Kidney epithelial cell (primary cell): ENCODE data around the gene FOXO6. TPM values are rescaled to one million over a fixed set of nuclear protein-coding genes. Genes with fewer than 3 reads are reported as not detected.

Source experiments
- DNase-seq: peaks from one replicate; pipeline ENCODE4 v3.0.0-alpha.2; 2010; ENCODE audit warnings: low read depth
- H3K27me3 ChIP-seq: 2 replicates; pipeline ENCODE4 v1.6.0; 2011; ENCODE audit warnings: low read length; ENCODE audit not compliant: control insufficient read depth, insufficient read depth
- H3K36me3 ChIP-seq: 2 replicates; pipeline ENCODE4 v1.5.1; 2011; ENCODE audit warnings: low read length; ENCODE audit not compliant: control insufficient read depth, insufficient read depth
- H3K4me3 ChIP-seq: 2 replicates; pipeline ENCODE4 v1.5.1; 2011; ENCODE audit warnings: low read depth, mild to moderate bottlenecking, control low read depth, low read length
- total RNA-seq: library from RNA; depleted of rRNA; stranded (reverse); fragments of >200 nt; gene quantifications from 2 replicates; pipeline ENCODE4 v1.2.3, GENCODE V29; 2015
- TF ChIP-seq, protein P1 (sequence below): IDR thresholded peaks from 2 replicates; pipeline ENCODE4 v1.5.1; 2011; ENCODE audit warnings: mild to moderate bottlenecking, moderate library complexity, low read length, control low read depth, inconsistent platforms; ENCODE audit not compliant: insufficient read depth, poor library complexity, severe bottlenecking

FOXO6 gene
- total RNA-seq, 1 donor from 2014 or later: 0.67 TPM

DNA sequence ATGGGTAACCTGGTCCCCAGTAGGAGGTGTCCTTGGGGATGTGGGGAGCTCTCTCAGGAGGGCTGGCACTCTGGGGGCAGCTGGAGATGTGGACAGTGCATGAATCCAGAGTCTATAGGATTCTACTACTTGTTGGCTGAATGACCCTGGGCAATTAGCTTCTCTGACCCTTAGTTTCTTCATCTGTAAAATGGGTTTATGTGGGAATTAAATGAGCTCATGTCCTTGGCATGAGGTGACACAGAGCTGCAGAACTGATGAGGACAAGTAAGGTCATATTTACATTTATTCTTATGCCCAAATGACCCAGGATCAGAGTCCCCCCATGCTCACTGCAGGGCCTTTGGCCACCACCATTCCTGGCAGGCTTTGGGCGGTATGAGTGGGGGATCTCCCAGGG, 29.3 kb downstream of the FOXO6 start:
- Histone ChIP-seq H3K27me3 (peaks cover 44% of the 10 kb centered on the region), H3K36me3 (no peaks in the 10 kb centered on the region), H3K4me3 (no peak overlapping the region)
- no peak for DNase-seq
- TF ChIP-seq, protein P1, sequence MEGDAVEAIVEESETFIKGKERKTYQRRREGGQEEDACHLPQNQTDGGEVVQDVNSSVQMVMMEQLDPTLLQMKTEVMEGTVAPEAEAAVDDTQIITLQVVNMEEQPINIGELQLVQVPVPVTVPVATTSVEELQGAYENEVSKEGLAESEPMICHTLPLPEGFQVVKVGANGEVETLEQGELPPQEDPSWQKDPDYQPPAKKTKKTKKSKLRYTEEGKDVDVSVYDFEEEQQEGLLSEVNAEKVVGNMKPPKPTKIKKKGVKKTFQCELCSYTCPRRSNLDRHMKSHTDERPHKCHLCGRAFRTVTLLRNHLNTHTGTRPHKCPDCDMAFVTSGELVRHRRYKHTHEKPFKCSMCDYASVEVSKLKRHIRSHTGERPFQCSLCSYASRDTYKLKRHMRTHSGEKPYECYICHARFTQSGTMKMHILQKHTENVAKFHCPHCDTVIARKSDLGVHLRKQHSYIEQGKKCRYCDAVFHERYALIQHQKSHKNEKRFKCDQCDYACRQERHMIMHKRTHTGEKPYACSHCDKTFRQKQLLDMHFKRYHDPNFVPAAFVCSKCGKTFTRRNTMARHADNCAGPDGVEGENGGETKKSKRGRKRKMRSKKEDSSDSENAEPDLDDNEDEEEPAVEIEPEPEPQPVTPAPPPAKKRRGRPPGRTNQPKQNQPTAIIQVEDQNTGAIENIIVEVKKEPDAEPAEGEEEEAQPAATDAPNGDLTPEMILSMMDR: no peak

DNA sequence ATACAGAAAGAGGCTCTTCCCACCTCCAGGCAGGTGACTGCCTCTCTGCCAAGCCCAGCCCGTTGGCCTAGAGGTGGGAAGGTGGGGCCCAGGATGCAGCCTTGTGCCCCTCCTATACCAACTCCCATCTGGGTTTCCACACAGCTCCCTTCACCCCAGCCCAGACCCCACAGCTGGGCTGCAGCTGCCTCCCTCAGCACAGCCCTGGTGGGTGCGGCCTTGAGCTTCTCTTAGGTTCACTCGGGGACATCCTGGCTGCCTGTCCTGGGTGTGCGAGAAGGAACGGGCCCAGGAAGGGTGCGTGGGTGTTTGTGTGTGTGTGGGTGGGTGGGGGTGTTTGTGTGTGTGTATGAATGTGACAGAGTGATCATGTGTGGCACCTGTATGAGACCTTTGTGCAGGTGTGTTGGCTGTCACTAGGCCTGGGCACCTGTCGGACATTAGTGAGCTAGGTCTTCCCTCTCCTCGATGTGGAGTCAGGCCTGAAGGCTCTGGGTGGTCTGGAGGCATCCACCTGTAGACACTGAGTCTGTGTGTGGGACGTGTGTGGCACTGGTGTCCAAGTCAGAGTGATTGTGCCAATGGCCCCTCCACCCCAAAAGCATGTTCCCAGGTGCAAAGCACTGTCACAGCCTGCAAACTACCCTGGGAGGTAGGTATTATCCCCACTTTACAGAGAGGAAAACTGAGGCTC, 30.7 kb downstream of the FOXO6 start:
- TF ChIP-seq, protein P1: no peak
- no peaks in the 10 kb centered on the region for H3K36me3 ChIP-seq
- H3K27me3 ChIP-seq: peaks cover 51% of the 10 kb centered on the region

GRCh38 chr1:41392528-41392924, 31.3 kb downstream of the FOXO6 start:
- H3K4me3 ChIP-seq: no peak overlapping the region
- TF ChIP-seq, protein P1: no peak
- peaks cover 51% of the 10 kb centered on the region for H3K27me3 ChIP-seq
- no peaks in the 10 kb centered on the region for H3K36me3 ChIP-seq
- DNase-seq: no peak

More for the DNA sequence above, 30.7 kb downstream of the FOXO6 start:
- H3K4me3 ChIP-seq: no peak overlapping the region
- no peak for DNase-seq

DNA sequence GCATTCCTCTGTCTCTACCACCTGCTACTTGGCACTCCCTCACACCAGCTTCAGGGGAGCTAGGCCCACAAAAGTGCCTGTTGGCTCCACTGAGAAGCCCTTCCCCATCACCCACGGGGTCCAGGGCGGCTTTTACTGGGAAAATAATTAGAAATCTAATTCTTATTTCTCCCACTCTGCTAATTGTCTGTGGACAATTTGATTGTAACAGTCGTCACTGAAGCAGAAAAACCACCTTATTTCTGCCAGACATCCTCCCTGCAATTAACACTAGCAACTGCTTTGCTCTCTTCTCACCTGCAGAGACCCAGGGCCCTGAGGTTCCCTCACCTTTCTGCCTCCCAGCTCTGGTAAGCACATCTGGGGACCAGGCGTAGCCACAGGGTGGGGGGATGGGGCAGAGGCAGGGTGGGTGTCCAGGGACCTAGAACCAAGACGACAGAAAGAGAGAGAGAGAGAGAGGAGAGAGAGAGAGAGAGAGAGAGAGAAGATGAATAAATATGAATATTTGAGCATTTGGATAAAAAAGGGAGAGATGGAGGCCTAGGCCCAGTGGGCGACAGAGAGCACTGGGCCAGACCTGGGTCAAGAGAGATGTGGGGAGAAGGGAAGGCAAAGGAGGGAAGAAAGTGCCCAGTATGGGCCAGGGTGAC, 32.6 kb downstream of the FOXO6 start:
- TF ChIP-seq, protein P1: no peak
- Histone ChIP-seq H3K27me3 (peaks cover 51% of the 10 kb centered on the region), H3K36me3 (no peaks in the 10 kb centered on the region)

DNA sequence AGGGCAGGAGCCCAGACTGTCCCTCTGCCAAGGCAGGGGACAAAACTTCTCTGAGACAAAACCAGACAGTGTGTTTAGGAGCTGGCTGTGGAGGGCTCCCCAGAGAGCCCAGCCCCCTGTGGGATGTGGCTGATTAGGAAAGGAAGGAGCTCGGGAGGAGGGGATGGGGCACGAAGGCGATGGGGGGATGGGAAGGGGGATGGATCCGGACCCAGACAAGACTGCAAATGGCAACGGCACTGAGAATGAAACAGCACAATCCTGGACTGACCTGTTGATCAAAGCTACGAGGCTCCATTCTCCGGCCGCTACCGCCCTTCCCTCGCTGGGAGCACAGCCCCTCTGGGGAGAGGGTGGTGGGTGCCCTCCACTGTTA, 33.1 kb downstream of the FOXO6 start:
- peaks cover 54% of the 10 kb centered on the region for H3K27me3 ChIP-seq
- H3K4me3 ChIP-seq: no peak overlapping the region
- no peaks in the 10 kb centered on the region for H3K36me3 ChIP-seq
- no peak for DNase-seq
- TF ChIP-seq, protein P1: no peak

More for the DNA sequence above, 32.6 kb downstream of the FOXO6 start:
- no peak for DNase-seq
- no peak overlapping the region for H3K4me3 ChIP-seq
